Activated T-cell treated with anti-CD3 and anti-CD28 coated beads, Interleukin-2, amount 50 U/mL, for 24 hours (primary cell): ENCODE data around the gene AGAP1.

Experiments used
- DNase-seq: peaks from one replicate; pipeline ENCODE4 v3.0.0-alpha.2; 2020
- H3K27ac Mint-ChIP-seq: 2 replicates; pipeline ENCODE4 v1.8.0; 2020; ENCODE audit warnings: mild to moderate bottlenecking, mixed read lengths
- H3K27me3 Mint-ChIP-seq: 2 replicates; pipeline ENCODE4 v1.8.0; 2020; ENCODE audit warnings: mixed read lengths
- H3K36me3 Mint-ChIP-seq: 2 replicates; pipeline ENCODE4 v1.8.0; 2020; ENCODE audit warnings: low read depth, mixed read lengths
- H3K4me1 Mint-ChIP-seq: 2 replicates; pipeline ENCODE4 v1.8.0; 2020; ENCODE audit warnings: low read depth, mixed read lengths
- H3K4me3 Mint-ChIP-seq: 2 replicates; pipeline ENCODE4 v1.8.0; 2020; ENCODE audit warnings: mild to moderate bottlenecking, moderate library complexity, mixed read lengths
- H3K9me3 Mint-ChIP-seq: 2 replicates; pipeline ENCODE4 v1.8.0; 2020; ENCODE audit warnings: mixed read lengths

Gene AGAP1

GRCh38 chr2:235564066-235564465 lies 70.2 kb downstream of the AGAP1 start:
- no peak for DNase-seq
- Mint-ChIP-seq H3K4me3 (no peak overlapping the region), H3K4me1 (no peaks in the 10 kb centered on the region), H3K36me3 (no peaks in the 10 kb centered on the region), H3K27me3 (peaks cover 48% of the 10 kb centered on the region), H3K27ac (no peak overlapping the region), H3K9me3 (no peaks in the 10 kb centered on the region)

- H3K4me3 Mint-ChIP-seq = no peak overlapping the region
- H3K27ac Mint-ChIP-seq = no peak overlapping the region
- no peaks in the 10 kb centered on the region for H3K9me3 Mint-ChIP-seq
- H3K4me1 Mint-ChIP-seq = no peaks in the 10 kb centered on the region
- H3K36me3 Mint-ChIP-seq = no peaks in the 10 kb centered on the region
- H3K27me3 Mint-ChIP-seq = peaks cover 48% of the 10 kb centered on the region
- DNase-seq = no peak
These were observed 71.2 kb downstream of the AGAP1 start for GRCh38 chr2:235564884-235565530.

- no peaks in the 10 kb centered on the region for H3K9me3 Mint-ChIP-seq
- H3K4me1 Mint-ChIP-seq = no peaks in the 10 kb centered on the region
- no peaks in the 10 kb centered on the region for H3K36me3 Mint-ChIP-seq
- H3K27ac Mint-ChIP-seq = no peak overlapping the region
- peaks cover 40% of the 10 kb centered on the region for H3K27me3 Mint-ChIP-seq
- DNase-seq = no peak
- H3K4me3 Mint-ChIP-seq = no peak overlapping the region
These were observed 72.6 kb downstream of the AGAP1 start for GRCh38 chr2:235566415-235566814.

- H3K4me3 Mint-ChIP-seq = no peak overlapping the region
- no peaks in the 10 kb centered on the region for H3K36me3 Mint-ChIP-seq
- no peaks in the 10 kb centered on the region for H3K4me1 Mint-ChIP-seq
- H3K27ac Mint-ChIP-seq = no peak overlapping the region
- DNase-seq = no peak
- H3K9me3 Mint-ChIP-seq = no peaks in the 10 kb centered on the region
- H3K27me3 Mint-ChIP-seq = peaks cover 40% of the 10 kb centered on the region
These were observed 73.2 kb downstream of the AGAP1 start for GRCh38 chr2:235566931-235567495.

GRCh38 chr2:235567842-235568241 lies 74.0 kb downstream of the AGAP1 start:
- H3K36me3 Mint-ChIP-seq = no peaks in the 10 kb centered on the region
- no peak overlapping the region for H3K27ac Mint-ChIP-seq

GRCh38 chr2:235568431-235568830 lies 74.6 kb downstream of the AGAP1 start:
- DNase-seq = no peak
- no peaks in the 10 kb centered on the region for H3K36me3 Mint-ChIP-seq
- H3K27me3 Mint-ChIP-seq = peaks cover 30% of the 10 kb centered on the region
- H3K4me1 Mint-ChIP-seq = no peaks in the 10 kb centered on the region
- no peaks in the 10 kb centered on the region for H3K9me3 Mint-ChIP-seq
- no peak overlapping the region for H3K4me3 Mint-ChIP-seq
- no peak overlapping the region for H3K27ac Mint-ChIP-seq

More at GRCh38 chr2:235567842-235568241, 74.0 kb downstream of the AGAP1 start:
- Mint-ChIP-seq H3K4me3 (no peak overlapping the region), H3K9me3 (no peaks in the 10 kb centered on the region), H3K27me3 (peaks cover 34% of the 10 kb centered on the region), H3K4me1 (no peaks in the 10 kb centered on the region)
- no peak for DNase-seq

GRCh38 chr2:235569837-235570236 lies 76.0 kb downstream of the AGAP1 start:
- Mint-ChIP-seq H3K4me1 (no peaks in the 10 kb centered on the region), H3K9me3 (no peaks in the 10 kb centered on the region), H3K27me3 (peaks cover 22% of the 10 kb centered on the region), H3K36me3 (no peaks in the 10 kb centered on the region), H3K4me3 (no peak overlapping the region), H3K27ac (no peak overlapping the region)
- no peak for DNase-seq

- no peaks in the 10 kb centered on the region for H3K36me3 Mint-ChIP-seq
- no peak overlapping the region for H3K4me3 Mint-ChIP-seq
- H3K4me1 Mint-ChIP-seq = no peaks in the 10 kb centered on the region
- no peaks in the 10 kb centered on the region for H3K9me3 Mint-ChIP-seq
- peaks cover 22% of the 10 kb centered on the region for H3K27me3 Mint-ChIP-seq
- no peak overlapping the region for H3K27ac Mint-ChIP-seq
- DNase-seq = no peak
These were observed 76.4 kb downstream of the AGAP1 start for GRCh38 chr2:235570256-235570655.

- Mint-ChIP-seq H3K27ac (no peak overlapping the region), H3K36me3 (no peaks in the 10 kb centered on the region), H3K4me3 (no peak overlapping the region), H3K4me1 (no peaks in the 10 kb centered on the region), H3K27me3 (peaks cover 21% of the 10 kb centered on the region), H3K9me3 (no peaks in the 10 kb centered on the region)
- no peak for DNase-seq
These were observed 77.3 kb downstream of the AGAP1 start for GRCh38 chr2:235570966-235571692.

- H3K27ac Mint-ChIP-seq = no peak overlapping the region
- peaks cover 13% of the 10 kb centered on the region for H3K27me3 Mint-ChIP-seq
- no peak for DNase-seq
- no peak overlapping the region for H3K4me3 Mint-ChIP-seq
- H3K9me3 Mint-ChIP-seq = no peaks in the 10 kb centered on the region
- no peaks in the 10 kb centered on the region for H3K4me1 Mint-ChIP-seq
- no peaks in the 10 kb centered on the region for H3K36me3 Mint-ChIP-seq
These were observed 78.7 kb downstream of the AGAP1 start for GRCh38 chr2:235572592-235572991.

- no peak for DNase-seq
- Mint-ChIP-seq H3K4me3 (no peak overlapping the region), H3K9me3 (no peaks in the 10 kb centered on the region), H3K4me1 (no peaks in the 10 kb centered on the region), H3K36me3 (no peaks in the 10 kb centered on the region), H3K27me3 (peaks cover 9% of the 10 kb centered on the region), H3K27ac (no peak overlapping the region)
These were observed 79.7 kb downstream of the AGAP1 start for GRCh38 chr2:235573331-235574221.

GRCh38 chr2:235575431-235575830 lies 81.6 kb downstream of the AGAP1 start:
- H3K36me3 Mint-ChIP-seq = no peaks in the 10 kb centered on the region
- DNase-seq = no peak
- H3K4me1 Mint-ChIP-seq = no peaks in the 10 kb centered on the region
- no peak overlapping the region for H3K4me3 Mint-ChIP-seq
- no peak overlapping the region for H3K27ac Mint-ChIP-seq
- no peaks in the 10 kb centered on the region for H3K9me3 Mint-ChIP-seq
- peaks cover 6% of the 10 kb centered on the region for H3K27me3 Mint-ChIP-seq

- no peak for DNase-seq
- Mint-ChIP-seq H3K9me3 (no peaks in the 10 kb centered on the region), H3K4me1 (no peaks in the 10 kb centered on the region), H3K27me3 (peaks cover 10% of the 10 kb centered on the region), H3K36me3 (no peaks in the 10 kb centered on the region), H3K27ac (no peak overlapping the region), H3K4me3 (no peak overlapping the region)
These were observed 82.1 kb downstream of the AGAP1 start for GRCh38 chr2:235575904-235576303.

GRCh38 chr2:235576337-235576910 lies 82.6 kb downstream of the AGAP1 start:
- DNase-seq = no peak
- Mint-ChIP-seq H3K27ac (no peak overlapping the region), H3K4me1 (no peaks in the 10 kb centered on the region), H3K9me3 (no peaks in the 10 kb centered on the region), H3K27me3 (peaks cover 10% of the 10 kb centered on the region), H3K4me3 (no peak overlapping the region), H3K36me3 (no peaks in the 10 kb centered on the region)
